Thyroid gland (tissue), 4 donors: ENCODE measurements around the gene VAMP8.

ENCODE experiments used
- POLR2A ChIP-seq, 2 donors: fragments of 450-650 bp; IDR thresholded peaks; one replicate each; pipeline ENCODE4 v1.6.1; 2017; ENCODE audit warnings: antibody characterized with exemption in 2 of 2, mild to moderate bottlenecking in 2 of 2, moderate library complexity in 1 of 2
- TF ChIP-seq, protein P1 (sequence below), 6 experiments: fragments of 200-600 bp in 3 of 6; fragments of 450-650 bp in 3 of 6; sonication (generic) in 3 of 6; IDR thresholded peaks; one replicate each; pipeline ENCODE4 v1.5.1; 2016 to 2019; ENCODE audit warnings: antibody characterized with exemption in 6 of 6, mild to moderate bottlenecking in 2 of 6, inconsistent platforms in 1 of 6, moderate library complexity in 1 of 6

DNA sequence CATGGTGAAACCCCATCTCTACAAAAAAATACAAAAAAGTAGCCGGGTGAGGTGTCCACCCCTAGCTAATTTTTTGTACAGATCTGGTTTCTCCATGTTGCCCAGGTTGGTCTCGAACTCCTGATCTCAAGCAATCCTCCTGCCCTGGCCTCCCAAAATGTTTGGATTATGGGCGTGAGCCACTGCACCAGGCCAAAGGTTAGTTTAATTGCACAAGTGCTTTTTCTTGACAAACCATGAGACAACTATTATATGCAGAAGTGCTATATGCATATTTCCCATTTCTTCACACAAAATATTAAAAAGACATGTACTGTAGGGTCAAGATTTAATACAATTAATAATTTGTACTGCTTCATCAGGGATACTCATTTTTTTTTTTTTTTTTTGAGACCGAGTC lies 11.1 kb upstream of the VAMP8 start:
- TF ChIP-seq, protein P1, sequence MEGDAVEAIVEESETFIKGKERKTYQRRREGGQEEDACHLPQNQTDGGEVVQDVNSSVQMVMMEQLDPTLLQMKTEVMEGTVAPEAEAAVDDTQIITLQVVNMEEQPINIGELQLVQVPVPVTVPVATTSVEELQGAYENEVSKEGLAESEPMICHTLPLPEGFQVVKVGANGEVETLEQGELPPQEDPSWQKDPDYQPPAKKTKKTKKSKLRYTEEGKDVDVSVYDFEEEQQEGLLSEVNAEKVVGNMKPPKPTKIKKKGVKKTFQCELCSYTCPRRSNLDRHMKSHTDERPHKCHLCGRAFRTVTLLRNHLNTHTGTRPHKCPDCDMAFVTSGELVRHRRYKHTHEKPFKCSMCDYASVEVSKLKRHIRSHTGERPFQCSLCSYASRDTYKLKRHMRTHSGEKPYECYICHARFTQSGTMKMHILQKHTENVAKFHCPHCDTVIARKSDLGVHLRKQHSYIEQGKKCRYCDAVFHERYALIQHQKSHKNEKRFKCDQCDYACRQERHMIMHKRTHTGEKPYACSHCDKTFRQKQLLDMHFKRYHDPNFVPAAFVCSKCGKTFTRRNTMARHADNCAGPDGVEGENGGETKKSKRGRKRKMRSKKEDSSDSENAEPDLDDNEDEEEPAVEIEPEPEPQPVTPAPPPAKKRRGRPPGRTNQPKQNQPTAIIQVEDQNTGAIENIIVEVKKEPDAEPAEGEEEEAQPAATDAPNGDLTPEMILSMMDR (IDR thresholded peaks at IDR 0.05), result no peak
- TF ChIP-seq POLR2A (IDR thresholded peaks at IDR 0.05), result no peak
